Fibroblast of skin of abdomen (primary cell): ENCODE measurements around the gene SLC39A11.

Experiments used
- DNase-seq: peaks from one replicate; pipeline ENCODE4 v3.0.0-alpha.2; 2013

SLC39A11 gene

GRCh38 chr17:72613396-72613795 is 479.1 kb downstream of the SLC39A11 start:
- DNase-seq, result peak; percentile 23

GRCh38 chr17:72611172-72611571 is 481.3 kb downstream of the SLC39A11 start:
- no peak for DNase-seq

- peak; percentile 70 for DNase-seq
Measured at GRCh38 chr17:72609501-72609900, 483.0 kb downstream of the SLC39A11 start.

- DNase-seq, result no peak
Measured at GRCh38 chr17:72608436-72608835, 484.1 kb downstream of the SLC39A11 start.

- DNase-seq, result no peak
Measured at GRCh38 chr17:72606656-72607055, 485.8 kb downstream of the SLC39A11 start.

GRCh38 chr17:72605543-72605942 is 486.9 kb downstream of the SLC39A11 start:
- no peak for DNase-seq

- DNase-seq, result no peak
Measured at GRCh38 chr17:72604518-72604917, 488.0 kb downstream of the SLC39A11 start.

- peak; percentile 61 for DNase-seq
Measured at GRCh38 chr17:72603420-72604242, 488.9 kb downstream of the SLC39A11 start.

- peak; percentile 79 for DNase-seq
Measured at GRCh38 chr17:72602517-72603419, 489.7 kb downstream of the SLC39A11 start.

GRCh38 chr17:72600934-72601333 is 491.6 kb downstream of the SLC39A11 start:
- peak; percentile 87 for DNase-seq

GRCh38 chr17:72599891-72600290 is 492.6 kb downstream of the SLC39A11 start:
- no peak for DNase-seq

GRCh38 chr17:72598695-72599094 is 493.8 kb downstream of the SLC39A11 start:
- no peak for DNase-seq

GRCh38 chr17:72597354-72598087 is 495.0 kb downstream of the SLC39A11 start:
- no peak for DNase-seq
